ENCODE data around the gene FERMT2.

- TF ChIP-seq CTCF (IDR thresholded peaks at IDR 0.05) = no peak
- TF ChIP-seq EZH2 (IDR thresholded peaks at IDR 0.05) = no peak
Measured at GRCh38 chr14:52863334-52863700, 87.5 kb downstream of the FERMT2 start.

All from neural progenitor cell (in vitro differentiated cells).